GM18867 (cell line): ENCODE results near the gene KRT82.
"Not testable (repeated sequence)": the region's sequence is repeated elsewhere in the genome, so short reads cannot be mapped to it uniquely, and the experiment has no call there.

Experiments used
- ATAC-seq: cut with Tn5 transposase; IDR thresholded peaks from one replicate; pipeline ENCODE4 v1.9.1; 2021; ENCODE audit warnings: mild to moderate bottlenecking, moderate library complexity; ENCODE audit not compliant: unreplicated experiment

The KRT82 gene

GRCh38 chr12:52347551-52348510 is 58.3 kb downstream of the KRT82 start:
- ATAC-seq = no peak

GRCh38 chr12:52347016-52347415 is 59.1 kb downstream of the KRT82 start:
- no peak for ATAC-seq

- ATAC-seq = no peak
Observed at GRCh38 chr12:52346593-52346992, 59.5 kb downstream of the KRT82 start.

- ATAC-seq = not testable (repeated sequence)
Observed at GRCh38 chr12:52345041-52345440, 61.1 kb downstream of the KRT82 start.

GRCh38 chr12:52344111-52344510 is 62.0 kb downstream of the KRT82 start:
- no peak for ATAC-seq
